SK-N-SH treated with all-trans-retinoic acid at 6 μM for 48 hours (cell line): ENCODE data around the gene HTR3A.

Experiments used
- ATAC-seq: fragments of 200-7000 bp; cut with Tn5 transposase; 3 replicates; pipeline ENCODE4 v1.9.1; 2020; ENCODE audit warnings: mild to moderate bottlenecking, moderate library complexity
- ARNTL ChIP-seq: fragments of 450-650 bp; formaldehyde crosslinking; IDR thresholded peaks from 2 replicates; pipeline ENCODE4 v1.5.0; 2020; ENCODE audit warnings: low read depth, mild to moderate bottlenecking, moderate library complexity, borderline replicate concordance
- BACH2 ChIP-seq: fragments of 250-450 bp; sonication (Bioruptor Pico); IDR thresholded peaks from 2 replicates; pipeline ENCODE4 v1.9.0; 2021; ENCODE audit warnings: mild to moderate bottlenecking, borderline replicate concordance
- CSDC2 ChIP-seq: fragments of 250-450 bp; sonication (Bioruptor Pico); IDR thresholded peaks from 2 replicates; pipeline ENCODE4 v1.5.0; 2020; ENCODE audit warnings: mild to moderate bottlenecking, moderate library complexity
- ESRRG ChIP-seq: fragments of 250-450 bp; sonication (Bioruptor Pico); IDR thresholded peaks from 2 replicates; pipeline ENCODE4 v1.6.1; 2021; ENCODE audit warnings: mild to moderate bottlenecking
- GLIS3 ChIP-seq: fragments of 250-450 bp; sonication (Bioruptor Pico); IDR thresholded peaks from 2 replicates; pipeline ENCODE4 v1.5.0; 2020; ENCODE audit warnings: mild to moderate bottlenecking, moderate library complexity
- ISL1 ChIP-seq: fragments of 250-450 bp; sonication (Bioruptor Pico); IDR thresholded peaks from 2 replicates; pipeline ENCODE4 v2.1.2; 2022; ENCODE audit warnings: mild to moderate bottlenecking, moderate library complexity
- OSR1 ChIP-seq: fragments of 250-450 bp; sonication (Bioruptor Pico); IDR thresholded peaks from 2 replicates; pipeline ENCODE4 v1.8.0; 2022; ENCODE audit warnings: moderate library complexity, mild to moderate bottlenecking, inconsistent platforms
- PPARA ChIP-seq: fragments of 250-450 bp; sonication (Bioruptor Pico); IDR thresholded peaks from 2 replicates; pipeline ENCODE4 v1.5.0; 2020; ENCODE audit warnings: mild to moderate bottlenecking, borderline replicate concordance
- RARB ChIP-seq: fragments of 250-450 bp; sonication (Bioruptor Pico); IDR thresholded peaks from 2 replicates; pipeline ENCODE4 v1.8.0; 2021; ENCODE audit warnings: mild to moderate bottlenecking, moderate library complexity
- SNAI2 ChIP-seq: fragments of 250-450 bp; sonication (Bioruptor Pico); IDR thresholded peaks from 2 replicates; pipeline ENCODE4 v1.5.0; 2020; ENCODE audit warnings: mild to moderate bottlenecking, moderate library complexity
- TCF4 ChIP-seq: fragments of 250-450 bp; sonication (Bioruptor Pico); IDR thresholded peaks from 2 replicates; pipeline ENCODE4 v1.8.0; 2021; ENCODE audit warnings: mild to moderate bottlenecking, moderate library complexity, borderline replicate concordance
- ZC3H10 ChIP-seq: fragments of 250-450 bp; sonication (Bioruptor Pico); IDR thresholded peaks from 2 replicates; pipeline ENCODE4 v1.5.1; 2021; ENCODE audit warnings: mild to moderate bottlenecking, moderate library complexity
- ZFP3 ChIP-seq: fragments of 250-450 bp; sonication (Bioruptor Pico); IDR thresholded peaks from 2 replicates; pipeline ENCODE4 v1.5.0; 2020; ENCODE audit warnings: mild to moderate bottlenecking, moderate library complexity
- ZFP30 ChIP-seq: fragments of 450-650 bp; formaldehyde crosslinking; IDR thresholded peaks from 2 replicates; pipeline ENCODE4 v1.5.0; 2022; ENCODE audit warnings: mild to moderate bottlenecking, moderate library complexity
- ZNF565 ChIP-seq: fragments of 450-650 bp; formaldehyde crosslinking; conservative IDR thresholded peaks from 2 replicates; pipeline ENCODE4 v1.5.0; 2020; ENCODE audit warnings: low read depth, mild to moderate bottlenecking, moderate library complexity
- TF ChIP-seq, protein P1 (sequence below): fragments of 250-450 bp; sonication (Bioruptor Pico); IDR thresholded peaks from 2 replicates; pipeline ENCODE4 v1.5.1; 2020; ENCODE audit warnings: low read depth, mild to moderate bottlenecking, moderate library complexity
- TF ChIP-seq, protein P2 (sequence below): fragments of 250-450 bp; sonication (Bioruptor Pico); IDR thresholded peaks from 2 replicates; pipeline ENCODE4 v1.8.0; 2020; ENCODE audit warnings: mild to moderate bottlenecking, moderate library complexity, borderline replicate concordance
- TF ChIP-seq, protein P3 (sequence below): fragments of 250-450 bp; sonication (Bioruptor Pico); IDR thresholded peaks from 2 replicates; pipeline ENCODE4 v1.5.1; 2021; ENCODE audit warnings: mild to moderate bottlenecking, moderate library complexity
- TF ChIP-seq, protein P4 (sequence below): fragments of 250-450 bp; sonication (Bioruptor Pico); IDR thresholded peaks from 2 replicates; pipeline ENCODE4 v1.8.0; 2021; ENCODE audit warnings: low read depth, mild to moderate bottlenecking, moderate library complexity, borderline replicate concordance
- TF ChIP-seq, protein P5 (sequence below): fragments of 250-450 bp; sonication (Bioruptor Pico); IDR thresholded peaks from 2 replicates; pipeline ENCODE4 v1.5.0; 2020; ENCODE audit warnings: mild to moderate bottlenecking, moderate library complexity

The HTR3A gene

DNA sequence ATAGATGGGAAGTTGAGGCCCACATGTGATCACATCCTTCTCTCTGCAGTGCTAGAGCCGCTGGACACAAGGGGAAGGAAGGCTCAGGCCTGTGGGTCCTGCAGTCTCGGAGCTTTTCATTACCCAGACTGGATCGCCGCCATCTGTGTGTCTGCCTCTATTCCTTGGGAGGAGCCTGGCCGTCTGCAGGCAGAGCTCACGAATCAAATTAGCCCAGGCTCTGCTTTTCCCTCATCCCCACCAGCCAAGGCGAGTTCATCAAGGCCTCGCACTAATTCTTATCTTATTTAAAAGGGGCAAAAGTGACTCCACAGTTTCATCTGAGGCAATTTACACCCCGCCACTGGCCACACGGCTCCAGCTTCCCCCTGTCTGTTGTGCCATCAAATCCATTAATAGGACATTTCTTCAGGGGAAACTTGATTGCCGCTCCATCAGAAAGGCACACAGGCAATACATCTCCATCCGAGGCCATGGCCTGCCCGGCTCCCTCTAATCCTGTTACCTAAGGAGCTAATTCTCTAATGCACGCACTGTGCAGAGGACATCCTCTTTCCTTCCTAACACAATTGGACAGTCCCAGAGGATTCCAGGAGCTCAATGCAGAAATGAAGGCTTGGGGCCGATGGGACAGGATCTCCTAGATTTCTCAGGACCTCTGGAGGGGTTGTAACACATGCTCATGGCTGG, 3.3 kb upstream of the HTR3A start:
- no peak for TF ChIP-seq GLIS3 (CRISPR knock-in tag)
- TF ChIP-seq OSR1 (CRISPR knock-in tag), result no peak
- no peak for TF ChIP-seq ZC3H10 (CRISPR knock-in tag)
- TF ChIP-seq BACH2, result no peak
- no peak for TF ChIP-seq CSDC2 (CRISPR knock-in tag)
- TF ChIP-seq ZNF565 (CRISPR knock-in tag), result no peak
- no peak for TF ChIP-seq TCF4 (CRISPR knock-in tag)
- TF ChIP-seq SNAI2, result no peak
- TF ChIP-seq PPARA (CRISPR knock-in tag), result no peak
- TF ChIP-seq, protein P1, sequence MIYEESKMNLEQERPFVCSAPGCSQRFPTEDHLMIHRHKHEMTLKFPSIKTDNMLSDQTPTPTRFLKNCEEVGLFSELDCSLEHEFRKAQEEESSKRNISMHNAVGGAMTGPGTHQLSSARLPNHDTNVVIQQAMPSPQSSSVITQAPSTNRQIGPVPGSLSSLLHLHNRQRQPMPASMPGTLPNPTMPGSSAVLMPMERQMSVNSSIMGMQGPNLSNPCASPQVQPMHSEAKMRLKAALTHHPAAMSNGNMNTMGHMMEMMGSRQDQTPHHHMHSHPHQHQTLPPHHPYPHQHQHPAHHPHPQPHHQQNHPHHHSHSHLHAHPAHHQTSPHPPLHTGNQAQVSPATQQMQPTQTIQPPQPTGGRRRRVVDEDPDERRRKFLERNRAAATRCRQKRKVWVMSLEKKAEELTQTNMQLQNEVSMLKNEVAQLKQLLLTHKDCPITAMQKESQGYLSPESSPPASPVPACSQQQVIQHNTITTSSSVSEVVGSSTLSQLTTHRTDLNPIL (CRISPR knock-in tag), result no peak
- no peak for TF ChIP-seq ZFP3 (CRISPR knock-in tag)
- TF ChIP-seq ESRRG (CRISPR knock-in tag), result no peak
- TF ChIP-seq, protein P2, sequence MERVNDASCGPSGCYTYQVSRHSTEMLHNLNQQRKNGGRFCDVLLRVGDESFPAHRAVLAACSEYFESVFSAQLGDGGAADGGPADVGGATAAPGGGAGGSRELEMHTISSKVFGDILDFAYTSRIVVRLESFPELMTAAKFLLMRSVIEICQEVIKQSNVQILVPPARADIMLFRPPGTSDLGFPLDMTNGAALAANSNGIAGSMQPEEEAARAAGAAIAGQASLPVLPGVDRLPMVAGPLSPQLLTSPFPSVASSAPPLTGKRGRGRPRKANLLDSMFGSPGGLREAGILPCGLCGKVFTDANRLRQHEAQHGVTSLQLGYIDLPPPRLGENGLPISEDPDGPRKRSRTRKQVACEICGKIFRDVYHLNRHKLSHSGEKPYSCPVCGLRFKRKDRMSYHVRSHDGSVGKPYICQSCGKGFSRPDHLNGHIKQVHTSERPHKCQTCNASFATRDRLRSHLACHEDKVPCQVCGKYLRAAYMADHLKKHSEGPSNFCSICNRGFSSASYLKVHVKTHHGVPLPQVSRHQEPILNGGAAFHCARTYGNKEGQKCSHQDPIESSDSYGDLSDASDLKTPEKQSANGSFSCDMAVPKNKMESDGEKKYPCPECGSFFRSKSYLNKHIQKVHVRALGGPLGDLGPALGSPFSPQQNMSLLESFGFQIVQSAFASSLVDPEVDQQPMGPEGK (CRISPR knock-in tag), result no peak
- TF ChIP-seq, protein P3, sequence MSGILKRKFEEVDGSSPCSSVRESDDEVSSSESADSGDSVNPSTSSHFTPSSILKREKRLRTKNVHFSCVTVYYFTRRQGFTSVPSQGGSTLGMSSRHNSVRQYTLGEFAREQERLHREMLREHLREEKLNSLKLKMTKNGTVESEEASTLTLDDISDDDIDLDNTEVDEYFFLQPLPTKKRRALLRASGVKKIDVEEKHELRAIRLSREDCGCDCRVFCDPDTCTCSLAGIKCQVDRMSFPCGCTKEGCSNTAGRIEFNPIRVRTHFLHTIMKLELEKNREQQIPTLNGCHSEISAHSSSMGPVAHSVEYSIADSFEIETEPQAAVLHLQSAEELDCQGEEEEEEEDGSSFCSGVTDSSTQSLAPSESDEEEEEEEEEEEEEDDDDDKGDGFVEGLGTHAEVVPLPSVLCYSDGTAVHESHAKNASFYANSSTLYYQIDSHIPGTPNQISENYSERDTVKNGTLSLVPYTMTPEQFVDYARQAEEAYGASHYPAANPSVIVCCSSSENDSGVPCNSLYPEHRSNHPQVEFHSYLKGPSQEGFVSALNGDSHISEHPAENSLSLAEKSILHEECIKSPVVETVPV (CRISPR knock-in tag), result no peak
- TF ChIP-seq, protein P4, sequence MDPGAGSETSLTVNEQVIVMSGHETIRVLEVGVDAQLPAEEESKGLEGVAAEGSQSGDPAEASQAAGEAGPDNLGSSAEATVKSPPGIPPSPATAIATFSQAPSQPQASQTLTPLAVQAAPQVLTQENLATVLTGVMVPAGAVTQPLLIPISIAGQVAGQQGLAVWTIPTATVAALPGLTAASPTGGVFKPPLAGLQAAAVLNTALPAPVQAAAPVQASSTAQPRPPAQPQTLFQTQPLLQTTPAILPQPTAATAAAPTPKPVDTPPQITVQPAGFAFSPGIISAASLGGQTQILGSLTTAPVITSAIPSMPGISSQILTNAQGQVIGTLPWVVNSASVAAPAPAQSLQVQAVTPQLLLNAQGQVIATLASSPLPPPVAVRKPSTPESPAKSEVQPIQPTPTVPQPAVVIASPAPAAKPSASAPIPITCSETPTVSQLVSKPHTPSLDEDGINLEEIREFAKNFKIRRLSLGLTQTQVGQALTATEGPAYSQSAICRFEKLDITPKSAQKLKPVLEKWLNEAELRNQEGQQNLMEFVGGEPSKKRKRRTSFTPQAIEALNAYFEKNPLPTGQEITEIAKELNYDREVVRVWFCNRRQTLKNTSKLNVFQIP (CRISPR knock-in tag), result no peak
- ATAC-seq, result no peak

DNA sequence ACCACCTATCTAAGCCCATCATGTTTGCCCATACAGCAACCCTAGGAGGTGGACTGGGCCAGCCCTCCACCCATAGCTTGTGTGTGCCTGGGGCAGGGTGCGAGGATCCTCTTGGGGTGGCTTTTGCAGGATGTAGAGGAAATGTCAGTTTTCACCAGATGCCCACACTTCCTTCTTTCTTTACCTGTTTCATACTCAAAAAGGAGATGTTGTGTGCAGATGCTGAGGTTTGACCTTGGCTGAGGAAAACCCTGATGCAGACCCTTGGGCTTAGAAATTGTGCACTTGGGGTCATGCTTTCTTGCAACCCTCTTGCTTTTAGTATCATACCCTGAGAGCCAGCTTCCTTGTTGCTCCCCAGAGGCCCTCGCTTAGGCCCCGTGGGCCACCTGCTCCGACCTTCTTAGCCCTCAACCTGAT, 2.2 kb downstream of the HTR3A start:
- ATAC-seq, result no peak
- TF ChIP-seq ZFP30 (CRISPR knock-in tag) (no peak), ZNF565 (CRISPR knock-in tag) (no peak), ESRRG (CRISPR knock-in tag) (no peak), BACH2 (no peak), GLIS3 (CRISPR knock-in tag) (no peak), RARB (CRISPR knock-in tag) (no peak), SNAI2 (no peak), TCF4 (CRISPR knock-in tag) (no peak), ISL1 (CRISPR knock-in tag) (no peak), ZFP3 (CRISPR knock-in tag) (no peak), CSDC2 (CRISPR knock-in tag) (no peak), ARNTL (CRISPR knock-in tag) (no peak)
- TF ChIP-seq, protein P4 (CRISPR knock-in tag), result no peak
- TF ChIP-seq, protein P3 (CRISPR knock-in tag), result no peak
- TF ChIP-seq, protein P5, sequence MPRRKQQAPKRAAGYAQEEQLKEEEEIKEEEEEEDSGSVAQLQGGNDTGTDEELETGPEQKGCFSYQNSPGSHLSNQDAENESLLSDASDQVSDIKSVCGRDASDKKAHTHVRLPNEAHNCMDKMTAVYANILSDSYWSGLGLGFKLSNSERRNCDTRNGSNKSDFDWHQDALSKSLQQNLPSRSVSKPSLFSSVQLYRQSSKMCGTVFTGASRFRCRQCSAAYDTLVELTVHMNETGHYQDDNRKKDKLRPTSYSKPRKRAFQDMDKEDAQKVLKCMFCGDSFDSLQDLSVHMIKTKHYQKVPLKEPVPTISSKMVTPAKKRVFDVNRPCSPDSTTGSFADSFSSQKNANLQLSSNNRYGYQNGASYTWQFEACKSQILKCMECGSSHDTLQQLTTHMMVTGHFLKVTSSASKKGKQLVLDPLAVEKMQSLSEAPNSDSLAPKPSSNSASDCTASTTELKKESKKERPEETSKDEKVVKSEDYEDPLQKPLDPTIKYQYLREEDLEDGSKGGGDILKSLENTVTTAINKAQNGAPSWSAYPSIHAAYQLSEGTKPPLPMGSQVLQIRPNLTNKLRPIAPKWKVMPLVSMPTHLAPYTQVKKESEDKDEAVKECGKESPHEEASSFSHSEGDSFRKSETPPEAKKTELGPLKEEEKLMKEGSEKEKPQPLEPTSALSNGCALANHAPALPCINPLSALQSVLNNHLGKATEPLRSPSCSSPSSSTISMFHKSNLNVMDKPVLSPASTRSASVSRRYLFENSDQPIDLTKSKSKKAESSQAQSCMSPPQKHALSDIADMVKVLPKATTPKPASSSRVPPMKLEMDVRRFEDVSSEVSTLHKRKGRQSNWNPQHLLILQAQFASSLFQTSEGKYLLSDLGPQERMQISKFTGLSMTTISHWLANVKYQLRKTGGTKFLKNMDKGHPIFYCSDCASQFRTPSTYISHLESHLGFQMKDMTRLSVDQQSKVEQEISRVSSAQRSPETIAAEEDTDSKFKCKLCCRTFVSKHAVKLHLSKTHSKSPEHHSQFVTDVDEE (CRISPR knock-in tag), result no peak
- TF ChIP-seq, protein P1 (CRISPR knock-in tag), result no peak
